Mammary epithelial cell (primary cell): Measurements from ENCODE around the gene PERM1.

ENCODE experiments used
- CTCF ChIP-seq, 2 donors: IDR thresholded peaks in 1 of 2; conservative IDR thresholded peaks in 1 of 2; 2 replicates each; pipeline ENCODE4 v1.5.1; 2011 to 2012; ENCODE audit warnings: inconsistent platforms in 2 of 2, low read length in 2 of 2, mild to moderate bottlenecking in 2 of 2, control low read depth in 1 of 2, low read depth in 1 of 2; ENCODE audit not compliant: insufficient read depth in 1 of 2; ENCODE audit errors: extremely low read depth in 1 of 2
- EZH2 ChIP-seq: IDR thresholded peaks from 2 replicates; pipeline ENCODE4 v1.6.1; 2012; ENCODE audit warnings: low read length, inconsistent platforms, borderline replicate concordance

DNA sequence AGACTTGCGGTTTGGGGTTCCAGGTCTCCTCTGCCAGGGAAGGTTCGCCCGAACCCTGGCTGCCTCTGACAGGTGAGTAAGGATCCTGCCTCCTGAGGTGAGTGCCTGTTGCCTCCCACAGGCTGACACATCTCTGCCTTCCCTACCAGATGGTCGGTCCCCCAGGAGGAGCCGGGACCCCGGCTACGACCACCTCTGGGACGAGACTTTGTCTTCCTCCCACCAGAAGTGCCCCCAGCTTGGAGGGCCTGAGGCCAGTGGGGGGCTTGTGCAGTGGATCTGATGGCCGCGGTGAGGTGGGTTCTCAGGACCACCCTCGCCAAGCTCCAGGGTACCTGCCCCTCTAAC is 7.6 kb downstream of the PERM1 start:
- TF ChIP-seq CTCF (conservative IDR thresholded peaks at IDR 0.05 in 1 of 2, IDR thresholded peaks at IDR 0.05 in 1 of 2; ENCODE audit: extremely low read depth in 1 of 2, insufficient read depth in 1 of 2, low read depth in 1 of 2, low read length in 2 of 2) (no peak), EZH2 (no peak)
